HepG2 (cell line): ENCODE results near the gene COPB2. TPM values are rescaled to one million over a fixed set of nuclear protein-coding genes. Genes with fewer than 3 reads are reported as not detected.

Experiments used
- BCL3 ChIP-seq: sonication (generic); formaldehyde crosslinking; IDR thresholded peaks from 2 replicates; pipeline ENCODE4 v1.5.1; 2020; ENCODE audit warnings: mild to moderate bottlenecking, missing genetic modification reagents, moderate library complexity
- CAMTA2 ChIP-seq: sonication (generic); formaldehyde crosslinking; IDR thresholded peaks from 2 replicates; pipeline ENCODE4 v1.4.0; 2020; ENCODE audit warnings: mild to moderate bottlenecking, missing genetic modification reagents, borderline replicate concordance
- GABPB1 ChIP-seq: IDR thresholded peaks from 2 replicates; pipeline ENCODE4 v1.6.1; 2016; ENCODE audit warnings: mild to moderate bottlenecking, missing genetic modification reagents, moderate library complexity, missing compliant biosample characterization
- HNRNPUL1 ChIP-seq: fragments of 200-400 bp; formaldehyde crosslinking; IDR thresholded peaks from 2 replicates; pipeline ENCODE4 v1.6.1; 2017; ENCODE audit warnings: low read depth, mild to moderate bottlenecking, low read length, moderate library complexity
- HOXA3 ChIP-seq: sonication (generic); formaldehyde crosslinking; IDR thresholded peaks from 2 replicates; pipeline ENCODE4 v1.5.0; 2020; ENCODE audit warnings: missing genetic modification reagents
- JUN ChIP-seq: sonication (generic); formaldehyde crosslinking; IDR thresholded peaks from 2 replicates; pipeline ENCODE4 v1.4.0; 2020; ENCODE audit warnings: mild to moderate bottlenecking, missing genetic modification reagents
- KAT8 ChIP-seq: IDR thresholded peaks from 2 replicates; pipeline ENCODE4 v1.6.1; 2016; ENCODE audit warnings: missing genetic modification reagents, missing compliant biosample characterization
- KLF12 ChIP-seq: sonication (generic); formaldehyde crosslinking; IDR thresholded peaks from 2 replicates; pipeline ENCODE4 v1.4.0; 2020; ENCODE audit warnings: missing genetic modification reagents, borderline replicate concordance
- NFE2 ChIP-seq: sonication (generic); formaldehyde crosslinking; IDR thresholded peaks from 2 replicates; pipeline ENCODE4 v1.4.0; 2020; ENCODE audit warnings: missing genetic modification reagents
- PHF20 ChIP-seq: sonication (generic); formaldehyde crosslinking; IDR thresholded peaks from 2 replicates; pipeline ENCODE4 v1.5.0; 2020; ENCODE audit warnings: mild to moderate bottlenecking, missing genetic modification reagents
- SMAD3 ChIP-seq: sonication (generic); formaldehyde crosslinking; IDR thresholded peaks from 2 replicates; pipeline ENCODE4 v1.4.0; 2020; ENCODE audit warnings: missing genetic modification reagents
- SP140L ChIP-seq: sonication (generic); formaldehyde crosslinking; IDR thresholded peaks from 2 replicates; pipeline ENCODE4 v1.4.0; 2020; ENCODE audit warnings: missing genetic modification reagents, borderline replicate concordance
- ZBTB1 ChIP-seq: sonication (generic); formaldehyde crosslinking; IDR thresholded peaks from 2 replicates; pipeline ENCODE4 v1.4.0; 2020; ENCODE audit warnings: missing genetic modification reagents, borderline replicate concordance
- ZBTB46 ChIP-seq: sonication (generic); formaldehyde crosslinking; IDR thresholded peaks from 2 replicates; pipeline ENCODE4 v1.4.0; 2020; ENCODE audit warnings: mild to moderate bottlenecking, missing genetic modification reagents, borderline replicate concordance
- ZFP36 ChIP-seq: fragments of 150-350 bp; IDR thresholded peaks from 2 replicates; pipeline ENCODE4 v1.6.1; 2018; ENCODE audit warnings: borderline replicate concordance, low read length, low read depth; ENCODE audit not compliant: partially characterized antibody
- ZFX ChIP-seq: sonication (generic); formaldehyde crosslinking; IDR thresholded peaks from 2 replicates; pipeline ENCODE4 v1.4.0; 2020; ENCODE audit warnings: mild to moderate bottlenecking, low read depth, missing genetic modification reagents, moderate library complexity
- ZNF263 ChIP-seq: sonication (generic); formaldehyde crosslinking; IDR thresholded peaks from 2 replicates; pipeline ENCODE4 v1.4.0; 2020; ENCODE audit warnings: missing genetic modification reagents
- ZNF567 ChIP-seq: sonication (generic); formaldehyde crosslinking; IDR thresholded peaks from 2 replicates; pipeline ENCODE4 v1.8.1; 2023; ENCODE audit warnings: mild to moderate bottlenecking, missing genetic modification reagents, borderline replicate concordance
- ZNF737 ChIP-seq: sonication (generic); formaldehyde crosslinking; IDR thresholded peaks from 2 replicates; pipeline ENCODE4 v1.5.0; 2020; ENCODE audit warnings: missing genetic modification reagents, mild to moderate bottlenecking, borderline replicate concordance
- ZNF891 ChIP-seq: sonication (generic); formaldehyde crosslinking; IDR thresholded peaks from 2 replicates; pipeline ENCODE4 v1.5.0; 2020; ENCODE audit warnings: mild to moderate bottlenecking, missing genetic modification reagents
- ZSCAN31 ChIP-seq: sonication (generic); formaldehyde crosslinking; IDR thresholded peaks from 2 replicates; pipeline ENCODE4 v1.5.0; 2020; ENCODE audit warnings: low read depth, mild to moderate bottlenecking, missing genetic modification reagents
- polyA plus RNA-seq, 8 experiments: library from polyadenylated mRNA; depleted of rRNA in 3 of 8; stranded (reverse) in 7 of 8; unstranded in 1 of 8; fragments of >200 nt; fragmentation: Illumina TruSeq in 4 of 8; extraction: Trizol in 4 of 8; gene quantifications; 2 replicates each; pipeline versions ENCODE4 v1.2.1 to v1.2.3, GENCODE V29; 2011 to 2016; ENCODE audit warnings: low read depth in 4 of 8, missing spikeins in 1 of 8, mixed read lengths in 1 of 8; ENCODE audit not compliant: insufficient read depth in 1 of 8
- total RNA-seq, 5 experiments: library from RNA; depleted of rRNA; stranded (reverse); fragments of >200 nt; fragmentation: Illumina TruSeq; extraction: Trizol; gene quantifications; 2 replicates each; pipeline ENCODE4 v1.2.3, GENCODE V29; 2016; ENCODE audit warnings: low read depth in 1 of 5
- TF ChIP-seq, protein P1 (sequence below): fragments of 450-650 bp; IDR thresholded peaks from 2 replicates; pipeline ENCODE4 v1.6.1; 2017
- TF ChIP-seq, protein P2 (sequence below): sonication (generic); formaldehyde crosslinking; IDR thresholded peaks from 2 replicates; pipeline ENCODE4 v1.4.0; 2020; ENCODE audit warnings: mild to moderate bottlenecking, missing genetic modification reagents

COPB2 gene
- total and polyA plus RNA-seq, 2 of the 13 experiments (the other 11 are each of a cell fraction or from before 2014, with no cell fraction given) = 83.3 to 217 TPM

DNA sequence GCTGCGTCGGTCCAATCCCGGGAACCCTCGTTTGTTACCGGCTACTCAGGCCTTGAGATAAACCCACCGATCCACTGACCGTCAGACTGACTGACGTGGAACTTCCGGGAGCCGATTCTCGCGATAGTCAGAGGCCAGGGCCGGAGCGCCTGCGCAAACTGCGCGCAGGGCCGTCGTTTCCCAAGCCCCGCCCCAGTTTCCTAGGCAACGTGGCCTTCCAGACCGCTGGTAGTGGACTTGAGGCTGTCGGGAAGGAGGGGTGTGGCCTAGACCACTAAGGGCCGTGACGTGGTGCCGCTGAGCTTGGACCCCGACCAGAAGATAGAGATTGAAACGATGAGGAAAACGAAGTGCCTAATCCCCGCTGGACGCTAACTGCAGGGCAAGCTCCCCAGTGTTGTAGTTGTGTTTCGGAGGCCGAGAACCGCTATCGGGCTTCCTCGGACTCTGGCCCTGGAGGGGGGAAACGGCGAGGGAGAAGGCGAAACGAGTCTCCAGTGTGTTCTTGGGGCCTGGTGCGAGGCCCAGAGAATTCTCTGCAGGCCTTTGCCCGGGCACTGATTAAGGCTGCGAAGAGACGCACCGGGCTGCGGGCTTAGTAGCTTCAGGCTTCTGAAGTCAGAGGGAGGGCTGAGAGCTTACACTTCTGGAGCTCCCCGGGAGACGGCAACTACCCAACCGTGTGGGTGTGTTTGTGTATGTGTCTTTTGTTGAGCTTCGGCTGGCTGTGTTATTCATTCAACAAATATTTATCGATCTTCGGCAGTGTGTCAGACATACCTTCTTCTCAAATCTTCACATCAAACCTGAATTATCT lies at the start of gene COPB2 (continued):
- TF ChIP-seq BCL3 (CRISPR knock-in tag) (peak; percentile 51; the same call in 1 of the 2 replicates), GABPB1 (peak; percentile 96), NFE2 (CRISPR knock-in tag) (no peak), KLF12 (peak; percentile 68; the same call in 1 of the 2 replicates), HOXA3 (CRISPR knock-in tag) (no peak; the same call in 1 of the 2 replicates), ZNF891 (CRISPR knock-in tag) (peak; percentile 79; the same call in 1 of the 2 replicates), ZFP36 (no peak), CAMTA2 (no peak; the same call in 1 of the 2 replicates), SP140L (CRISPR knock-in tag) (no peak), SMAD3 (CRISPR knock-in tag) (peak; percentile 14; the same call in 1 of the 2 replicates), ZBTB46 (CRISPR knock-in tag) (no peak), JUN (no peak; the same call in 1 of the 2 replicates), ZNF567 (CRISPR knock-in tag) (no peak), KAT8 (CRISPR knock-in tag) (peak; percentile 92), ZBTB1 (CRISPR knock-in tag) (no peak), ZSCAN31 (peak; percentile 63; the same call in 1 of the 2 replicates), ZFX (CRISPR knock-in tag) (peak; percentile 98), ZNF737 (CRISPR knock-in tag) (no peak), PHF20 (peak; percentile 86), ZNF263 (CRISPR knock-in tag) (0 out of 2 replicates have a peak, but pooled peaks have one; percentile 41), HNRNPUL1 (no peak)
- TF ChIP-seq, protein P1, sequence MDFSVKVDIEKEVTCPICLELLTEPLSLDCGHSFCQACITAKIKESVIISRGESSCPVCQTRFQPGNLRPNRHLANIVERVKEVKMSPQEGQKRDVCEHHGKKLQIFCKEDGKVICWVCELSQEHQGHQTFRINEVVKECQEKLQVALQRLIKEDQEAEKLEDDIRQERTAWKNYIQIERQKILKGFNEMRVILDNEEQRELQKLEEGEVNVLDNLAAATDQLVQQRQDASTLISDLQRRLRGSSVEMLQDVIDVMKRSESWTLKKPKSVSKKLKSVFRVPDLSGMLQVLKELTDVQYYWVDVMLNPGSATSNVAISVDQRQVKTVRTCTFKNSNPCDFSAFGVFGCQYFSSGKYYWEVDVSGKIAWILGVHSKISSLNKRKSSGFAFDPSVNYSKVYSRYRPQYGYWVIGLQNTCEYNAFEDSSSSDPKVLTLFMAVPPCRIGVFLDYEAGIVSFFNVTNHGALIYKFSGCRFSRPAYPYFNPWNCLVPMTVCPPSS = no peak
- TF ChIP-seq, protein P2, sequence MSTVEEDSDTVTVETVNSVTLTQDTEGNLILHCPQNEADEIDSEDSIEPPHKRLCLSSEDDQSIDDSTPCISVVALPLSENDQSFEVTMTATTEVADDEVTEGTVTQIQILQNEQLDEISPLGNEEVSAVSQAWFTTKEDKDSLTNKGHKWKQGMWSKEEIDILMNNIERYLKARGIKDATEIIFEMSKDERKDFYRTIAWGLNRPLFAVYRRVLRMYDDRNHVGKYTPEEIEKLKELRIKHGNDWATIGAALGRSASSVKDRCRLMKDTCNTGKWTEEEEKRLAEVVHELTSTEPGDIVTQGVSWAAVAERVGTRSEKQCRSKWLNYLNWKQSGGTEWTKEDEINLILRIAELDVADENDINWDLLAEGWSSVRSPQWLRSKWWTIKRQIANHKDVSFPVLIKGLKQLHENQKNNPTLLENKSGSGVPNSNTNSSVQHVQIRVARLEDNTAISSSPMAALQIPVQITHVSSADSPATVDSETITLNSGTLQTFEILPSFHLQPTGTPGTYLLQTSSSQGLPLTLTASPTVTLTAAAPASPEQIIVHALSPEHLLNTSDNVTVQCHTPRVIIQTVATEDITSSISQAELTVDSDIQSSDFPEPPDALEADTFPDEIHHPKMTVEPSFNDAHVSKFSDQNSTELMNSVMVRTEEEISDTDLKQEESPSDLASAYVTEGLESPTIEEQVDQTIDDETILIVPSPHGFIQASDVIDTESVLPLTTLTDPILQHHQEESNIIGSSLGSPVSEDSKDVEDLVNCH = 0 out of 2 replicates have a peak, but pooled peaks have one; percentile 83
